Measurements from ENCODE around the gene ELP1. TPM values are rescaled to one million over a fixed set of nuclear protein-coding genes. Genes with fewer than 3 reads are reported as not detected.

The ELP1 gene
- total and polyA plus RNA-seq, 2 experiments from 2014 or later: 9.1 to 46.3 TPM

DNA sequence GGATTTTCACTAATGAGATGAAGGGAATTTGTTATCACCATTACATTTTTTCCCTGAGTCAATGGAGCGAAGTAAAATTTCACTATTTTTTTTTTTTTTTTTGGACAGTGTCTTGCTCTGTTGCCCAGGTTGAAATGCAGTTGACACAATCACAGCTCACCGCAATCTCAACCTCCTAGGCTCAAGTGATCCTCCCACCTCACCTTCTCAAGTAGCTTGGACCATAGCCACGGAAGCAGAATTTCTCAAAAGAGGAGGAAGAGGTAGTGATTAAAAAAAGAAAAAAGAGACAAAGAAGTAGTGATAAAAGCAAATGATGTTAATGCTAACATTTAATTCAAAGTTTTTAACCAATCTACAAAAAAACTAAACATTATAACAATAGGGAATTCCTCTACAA, 29.8 kb downstream of the ELP1 start:
- peaks cover 26% of the 10 kb centered on the region for H3K36me3 ChIP-seq (ENCODE audit: insufficient read depth)
- no peak overlapping the region for H3K27ac ChIP-seq (ENCODE audit: low read depth)
- Mint-ChIP-seq H3K36me3 (ENCODE audit: low read depth) (peaks cover 54% of the 10 kb centered on the region), H3K27me3 (ENCODE audit: insufficient read depth, low read depth, poor library complexity) (no peaks in the 10 kb centered on the region), H3K4me3 (no peak overlapping the region), H3K27ac (no peak overlapping the region), H3K4me1 (no peaks in the 10 kb centered on the region), H3K9me3 (no peaks in the 10 kb centered on the region)
- H3K79me2 ChIP-seq (replicated peaks; ENCODE audit: insufficient read depth): no peaks in the 10 kb centered on the region
- H3K27me3 ChIP-seq (ENCODE audit: insufficient read depth): no peaks in the 10 kb centered on the region
- H3K4me3 ChIP-seq: no peak overlapping the region
- ATAC-seq: no peak
- no peaks in the 10 kb centered on the region; the same call in 1 of the 2 replicates for H4K20me1 ChIP-seq (replicated peaks; ENCODE audit: insufficient read depth)
- H3K4me1 ChIP-seq (ENCODE audit: insufficient read depth): no peaks in the 10 kb centered on the region
- H3F3A ChIP-seq (replicated peaks; ENCODE audit: low read depth): no peaks in the 10 kb centered on the region
- no peak overlapping the region for H2AFZ ChIP-seq
- no peaks in the 10 kb centered on the region for H3K9me2 ChIP-seq (ENCODE audit: insufficient read depth)
- DNase-seq (ENCODE audit: low spot score): no peak
- no peak overlapping the region for H3K4me2 ChIP-seq
- TF ChIP-seq NANOG (IDR thresholded peaks at IDR 0.05; ENCODE audit: borderline replicate concordance) (no peak), EZH2phosphoT487 (IDR thresholded peaks at IDR 0.05; ENCODE audit: unreplicated experiment) (no peak), ZNF331 (CRISPR knock-in tag; IDR thresholded peaks at IDR 0.05; ENCODE audit: low read depth) (no peak), ZNF114 (CRISPR knock-in tag; IDR thresholded peaks at IDR 0.05) (no peak), EZH2 (IDR thresholded peaks at IDR 0.05; ENCODE audit: low read depth, unreplicated experiment) (no peak), POLR2AphosphoS5 (IDR thresholded peaks at IDR 0.05; ENCODE audit: low read depth) (no peak), STAT1 (IDR thresholded peaks at IDR 0.05; ENCODE audit: unreplicated experiment) (no peak)
- TF ChIP-seq, protein P1, sequence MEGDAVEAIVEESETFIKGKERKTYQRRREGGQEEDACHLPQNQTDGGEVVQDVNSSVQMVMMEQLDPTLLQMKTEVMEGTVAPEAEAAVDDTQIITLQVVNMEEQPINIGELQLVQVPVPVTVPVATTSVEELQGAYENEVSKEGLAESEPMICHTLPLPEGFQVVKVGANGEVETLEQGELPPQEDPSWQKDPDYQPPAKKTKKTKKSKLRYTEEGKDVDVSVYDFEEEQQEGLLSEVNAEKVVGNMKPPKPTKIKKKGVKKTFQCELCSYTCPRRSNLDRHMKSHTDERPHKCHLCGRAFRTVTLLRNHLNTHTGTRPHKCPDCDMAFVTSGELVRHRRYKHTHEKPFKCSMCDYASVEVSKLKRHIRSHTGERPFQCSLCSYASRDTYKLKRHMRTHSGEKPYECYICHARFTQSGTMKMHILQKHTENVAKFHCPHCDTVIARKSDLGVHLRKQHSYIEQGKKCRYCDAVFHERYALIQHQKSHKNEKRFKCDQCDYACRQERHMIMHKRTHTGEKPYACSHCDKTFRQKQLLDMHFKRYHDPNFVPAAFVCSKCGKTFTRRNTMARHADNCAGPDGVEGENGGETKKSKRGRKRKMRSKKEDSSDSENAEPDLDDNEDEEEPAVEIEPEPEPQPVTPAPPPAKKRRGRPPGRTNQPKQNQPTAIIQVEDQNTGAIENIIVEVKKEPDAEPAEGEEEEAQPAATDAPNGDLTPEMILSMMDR (conservative IDR thresholded peaks at IDR 0.05; ENCODE audit: low read depth in 2 of 2): no peak
- TF ChIP-seq, protein P2, sequence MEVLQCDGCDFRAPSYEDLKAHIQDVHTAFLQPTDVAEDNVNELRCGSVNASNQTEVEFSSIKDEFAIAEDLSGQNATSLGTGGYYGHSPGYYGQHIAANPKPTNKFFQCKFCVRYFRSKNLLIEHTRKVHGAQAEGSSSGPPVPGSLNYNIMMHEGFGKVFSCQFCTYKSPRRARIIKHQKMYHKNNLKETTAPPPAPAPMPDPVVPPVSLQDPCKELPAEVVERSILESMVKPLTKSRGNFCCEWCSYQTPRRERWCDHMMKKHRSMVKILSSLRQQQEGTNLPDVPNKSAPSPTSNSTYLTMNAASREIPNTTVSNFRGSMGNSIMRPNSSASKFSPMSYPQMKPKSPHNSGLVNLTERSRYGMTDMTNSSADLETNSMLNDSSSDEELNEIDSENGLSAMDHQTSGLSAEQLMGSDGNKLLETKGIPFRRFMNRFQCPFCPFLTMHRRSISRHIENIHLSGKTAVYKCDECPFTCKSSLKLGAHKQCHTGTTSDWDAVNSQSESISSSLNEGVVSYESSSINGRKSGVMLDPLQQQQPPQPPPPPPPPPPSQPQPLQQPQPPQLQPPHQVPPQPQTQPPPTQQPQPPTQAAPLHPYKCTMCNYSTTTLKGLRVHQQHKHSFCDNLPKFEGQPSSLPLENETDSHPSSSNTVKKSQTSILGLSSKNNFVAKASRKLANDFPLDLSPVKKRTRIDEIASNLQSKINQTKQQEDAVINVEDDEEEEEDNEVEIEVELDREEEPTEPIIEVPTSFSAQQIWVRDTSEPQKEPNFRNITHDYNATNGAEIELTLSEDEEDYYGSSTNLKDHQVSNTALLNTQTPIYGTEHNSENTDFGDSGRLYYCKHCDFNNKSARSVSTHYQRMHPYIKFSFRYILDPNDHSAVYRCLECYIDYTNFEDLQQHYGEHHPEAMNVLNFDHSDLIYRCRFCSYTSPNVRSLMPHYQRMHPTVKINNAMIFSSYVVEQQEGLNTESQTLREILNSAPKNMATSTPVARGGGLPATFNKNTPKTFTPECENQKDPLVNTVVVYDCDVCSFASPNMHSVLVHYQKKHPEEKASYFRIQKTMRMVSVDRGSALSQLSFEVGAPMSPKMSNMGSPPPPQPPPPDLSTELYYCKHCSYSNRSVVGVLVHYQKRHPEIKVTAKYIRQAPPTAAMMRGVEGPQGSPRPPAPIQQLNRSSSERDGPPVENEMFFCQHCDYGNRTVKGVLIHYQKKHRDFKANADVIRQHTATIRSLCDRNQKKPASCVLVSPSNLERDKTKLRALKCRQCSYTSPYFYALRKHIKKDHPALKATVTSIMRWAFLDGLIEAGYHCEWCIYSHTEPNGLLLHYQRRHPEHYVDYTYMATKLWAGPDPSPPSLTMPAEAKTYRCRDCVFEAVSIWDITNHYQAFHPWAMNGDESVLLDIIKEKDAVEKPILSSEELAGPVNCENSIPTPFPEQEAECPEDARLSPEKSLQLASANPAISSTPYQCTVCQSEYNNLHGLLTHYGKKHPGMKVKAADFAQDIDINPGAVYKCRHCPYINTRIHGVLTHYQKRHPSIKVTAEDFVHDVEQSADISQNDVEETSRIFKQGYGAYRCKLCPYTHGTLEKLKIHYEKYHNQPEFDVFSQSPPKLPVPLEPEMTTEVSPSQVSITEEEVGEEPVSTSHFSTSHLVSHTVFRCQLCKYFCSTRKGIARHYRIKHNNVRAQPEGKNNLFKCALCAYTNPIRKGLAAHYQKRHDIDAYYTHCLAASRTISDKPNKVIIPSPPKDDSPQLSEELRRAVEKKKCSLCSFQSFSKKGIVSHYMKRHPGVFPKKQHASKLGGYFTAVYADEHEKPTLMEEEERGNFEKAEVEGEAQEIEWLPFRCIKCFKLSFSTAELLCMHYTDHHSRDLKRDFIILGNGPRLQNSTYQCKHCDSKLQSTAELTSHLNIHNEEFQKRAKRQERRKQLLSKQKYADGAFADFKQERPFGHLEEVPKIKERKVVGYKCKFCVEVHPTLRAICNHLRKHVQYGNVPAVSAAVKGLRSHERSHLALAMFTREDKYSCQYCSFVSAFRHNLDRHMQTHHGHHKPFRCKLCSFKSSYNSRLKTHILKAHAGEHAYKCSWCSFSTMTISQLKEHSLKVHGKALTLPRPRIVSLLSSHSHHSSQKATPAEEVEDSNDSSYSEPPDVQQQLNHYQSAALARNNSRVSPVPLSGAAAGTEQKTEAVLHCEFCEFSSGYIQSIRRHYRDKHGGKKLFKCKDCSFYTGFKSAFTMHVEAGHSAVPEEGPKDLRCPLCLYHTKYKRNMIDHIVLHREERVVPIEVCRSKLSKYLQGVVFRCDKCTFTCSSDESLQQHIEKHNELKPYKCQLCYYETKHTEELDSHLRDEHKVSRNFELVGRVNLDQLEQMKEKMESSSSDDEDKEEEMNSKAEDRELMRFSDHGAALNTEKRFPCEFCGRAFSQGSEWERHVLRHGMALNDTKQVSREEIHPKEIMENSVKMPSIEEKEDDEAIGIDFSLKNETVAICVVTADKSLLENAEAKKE (CRISPR knock-in tag; IDR thresholded peaks at IDR 0.05): no peak
- TF ChIP-seq, protein P3, sequence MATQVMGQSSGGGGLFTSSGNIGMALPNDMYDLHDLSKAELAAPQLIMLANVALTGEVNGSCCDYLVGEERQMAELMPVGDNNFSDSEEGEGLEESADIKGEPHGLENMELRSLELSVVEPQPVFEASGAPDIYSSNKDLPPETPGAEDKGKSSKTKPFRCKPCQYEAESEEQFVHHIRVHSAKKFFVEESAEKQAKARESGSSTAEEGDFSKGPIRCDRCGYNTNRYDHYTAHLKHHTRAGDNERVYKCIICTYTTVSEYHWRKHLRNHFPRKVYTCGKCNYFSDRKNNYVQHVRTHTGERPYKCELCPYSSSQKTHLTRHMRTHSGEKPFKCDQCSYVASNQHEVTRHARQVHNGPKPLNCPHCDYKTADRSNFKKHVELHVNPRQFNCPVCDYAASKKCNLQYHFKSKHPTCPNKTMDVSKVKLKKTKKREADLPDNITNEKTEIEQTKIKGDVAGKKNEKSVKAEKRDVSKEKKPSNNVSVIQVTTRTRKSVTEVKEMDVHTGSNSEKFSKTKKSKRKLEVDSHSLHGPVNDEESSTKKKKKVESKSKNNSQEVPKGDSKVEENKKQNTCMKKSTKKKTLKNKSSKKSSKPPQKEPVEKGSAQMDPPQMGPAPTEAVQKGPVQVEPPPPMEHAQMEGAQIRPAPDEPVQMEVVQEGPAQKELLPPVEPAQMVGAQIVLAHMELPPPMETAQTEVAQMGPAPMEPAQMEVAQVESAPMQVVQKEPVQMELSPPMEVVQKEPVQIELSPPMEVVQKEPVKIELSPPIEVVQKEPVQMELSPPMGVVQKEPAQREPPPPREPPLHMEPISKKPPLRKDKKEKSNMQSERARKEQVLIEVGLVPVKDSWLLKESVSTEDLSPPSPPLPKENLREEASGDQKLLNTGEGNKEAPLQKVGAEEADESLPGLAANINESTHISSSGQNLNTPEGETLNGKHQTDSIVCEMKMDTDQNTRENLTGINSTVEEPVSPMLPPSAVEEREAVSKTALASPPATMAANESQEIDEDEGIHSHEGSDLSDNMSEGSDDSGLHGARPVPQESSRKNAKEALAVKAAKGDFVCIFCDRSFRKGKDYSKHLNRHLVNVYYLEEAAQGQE (IDR thresholded peaks at IDR 0.05; ENCODE audit: unreplicated experiment): no peak
- TF ChIP-seq, protein P4, sequence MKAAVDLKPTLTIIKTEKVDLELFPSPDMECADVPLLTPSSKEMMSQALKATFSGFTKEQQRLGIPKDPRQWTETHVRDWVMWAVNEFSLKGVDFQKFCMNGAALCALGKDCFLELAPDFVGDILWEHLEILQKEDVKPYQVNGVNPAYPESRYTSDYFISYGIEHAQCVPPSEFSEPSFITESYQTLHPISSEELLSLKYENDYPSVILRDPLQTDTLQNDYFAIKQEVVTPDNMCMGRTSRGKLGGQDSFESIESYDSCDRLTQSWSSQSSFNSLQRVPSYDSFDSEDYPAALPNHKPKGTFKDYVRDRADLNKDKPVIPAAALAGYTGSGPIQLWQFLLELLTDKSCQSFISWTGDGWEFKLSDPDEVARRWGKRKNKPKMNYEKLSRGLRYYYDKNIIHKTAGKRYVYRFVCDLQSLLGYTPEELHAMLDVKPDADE (IDR thresholded peaks at IDR 0.05): no peak

Data from GM23338 (cell line).